OCI-LY7 (cell line): ENCODE measurements around the gene TRPC1. TPM values are rescaled to one million over a fixed set of nuclear protein-coding genes. Genes with fewer than 3 reads are reported as not detected.
A peak's percentile ranks its signal among the peaks of the same experiment; 100 is the strongest.

Source experiments
- BruUV-seq: library from RNA; stranded (reverse); fragments of 400-500 nt; replicated peaks from 2 replicates; lab custom pipeline; 2021; lab: Mats Ljungman, UMichigan
- CTCF ChIA-PET: fragments of 300-600 bp; sonication (Branson Sonifier 250); formaldehyde crosslinking; loops from one replicate; lab custom pipeline; 2022; ENCODE audit warnings: antibody characterized with exemption; ENCODE audit not compliant: unreplicated experiment; lab: Charles Lee
- POLR2A ChIA-PET: fragments of 300-600 bp; sonication (Branson Sonifier 250); formaldehyde crosslinking; loops from one replicate; lab custom pipeline; 2022; ENCODE audit warnings: antibody characterized with exemption; lab: Charles Lee
- DNase-seq: peaks from one replicate; pipeline ENCODE4 v3.0.0-alpha.2; 2015; ENCODE audit warnings: low spot score
- H2AFZ ChIP-seq: fragments of 200-600 bp; sonication (generic), shearing (Covaris generic); 2 replicates; pipeline ENCODE4 v1.6.1; 2014; ENCODE audit warnings: mild to moderate bottlenecking, antibody characterized with exemption, low read length, moderate library complexity
- H3K27ac ChIP-seq: fragments of 200-600 bp; sonication (generic); 2 replicates; pipeline ENCODE4 v1.5.1; 2014; ENCODE audit warnings: mixed run types, low read depth, mild to moderate bottlenecking, moderate library complexity, low read length, inconsistent platforms; ENCODE audit not compliant: poor library complexity, severe bottlenecking
- H3K36me3 ChIP-seq: fragments of 200-600 bp; sonication (generic); 2 replicates; pipeline ENCODE4 v1.6.1; 2014; ENCODE audit warnings: mild to moderate bottlenecking, antibody characterized with exemption, low read length, moderate library complexity, mixed read lengths; ENCODE audit not compliant: insufficient read depth
- H3K4me1 ChIP-seq: fragments of 200-600 bp; sonication (generic); 2 replicates; pipeline ENCODE4 v1.5.1; 2014; ENCODE audit warnings: mild to moderate bottlenecking, low read length; ENCODE audit not compliant: insufficient read depth, poor library complexity, severe bottlenecking
- H3K4me2 ChIP-seq: fragments of 200-600 bp; sonication (generic); 2 replicates; pipeline ENCODE4 v1.6.1; 2014; ENCODE audit warnings: mild to moderate bottlenecking, low read length
- H3K4me3 ChIP-seq: fragments of 200-600 bp; sonication (generic); 2 replicates; pipeline ENCODE4 v1.5.1; 2014; ENCODE audit warnings: mild to moderate bottlenecking, low read depth, low read length; ENCODE audit not compliant: poor library complexity, severe bottlenecking
- H3K79me2 ChIP-seq: fragments of 200-600 bp; sonication (generic); 2 replicates; pipeline ENCODE4 v1.6.1; 2016; ENCODE audit warnings: low read depth, mild to moderate bottlenecking, low read length, moderate library complexity, mixed read lengths; ENCODE audit not compliant: insufficient read depth
- H3K9me2 ChIP-seq: fragments of 200-600 bp; sonication (generic); 2 replicates; pipeline ENCODE4 v1.6.1; 2016; ENCODE audit warnings: mild to moderate bottlenecking, low read length, mixed read lengths; ENCODE audit not compliant: insufficient read depth
- H3K9me3 ChIP-seq: fragments of 200-600 bp; sonication (generic); 2 replicates; pipeline ENCODE4 v1.6.1; 2014; ENCODE audit warnings: mild to moderate bottlenecking, mixed run types, low read length, mixed read lengths
- H4K20me1 ChIP-seq: fragments of 200-600 bp; sonication (generic); 2 replicates; pipeline ENCODE4 v1.6.1; 2014; ENCODE audit warnings: mild to moderate bottlenecking, antibody characterized with exemption, low read length, moderate library complexity, mixed read lengths; ENCODE audit not compliant: insufficient read depth
- CTCF ChIP-seq: fragments of 200-600 bp; sonication (generic); conservative IDR thresholded peaks from 2 replicates; pipeline ENCODE4 v1.5.1; 2014; ENCODE audit warnings: mild to moderate bottlenecking, antibody characterized with exemption, low read length, moderate library complexity, mixed read lengths
- EZH2phosphoT487 ChIP-seq: fragments of 200-600 bp; sonication (generic); IDR thresholded peaks from 2 replicates; pipeline ENCODE4 v1.6.1; 2018; ENCODE audit warnings: low read depth, borderline replicate concordance, mild to moderate bottlenecking, mixed run types, antibody characterized with exemption, low read length, moderate library complexity, mixed read lengths
- intact Hi-C: fragments of 100-400 bp; cut with micrococcal nuclease; formaldehyde crosslinking; loops from one replicate; pipeline ENCODE4 v1.10.0; 2022; ENCODE audit not compliant: unreplicated experiment
- total RNA-seq, 2 experiments: library from RNA; depleted of rRNA in 1 of 2; stranded (reverse); fragments of >200 nt in 1 of 2; shearing (Covaris generic) in 1 of 2; gene quantifications; 2 replicates each; pipeline ENCODE4 v1.2.3, GENCODE V29; 2014 to 2022

TRPC1 gene
- total RNA-seq, 2 experiments from 2014 or later = 0.60 to 0.74 TPM

- Histone ChIP-seq H3K9me2 (no peaks in the 10 kb centered on the region), H3K4me3 (no peak overlapping the region), H3K4me1 (peaks cover 3% of the 10 kb centered on the region), H3K36me3 (no peaks in the 10 kb centered on the region), H4K20me1 (no peaks in the 10 kb centered on the region), H3K4me2 (no peak overlapping the region; the same call in 1 of the 2 replicates), H2AFZ (no peak overlapping the region), H3K9me3 (no peaks in the 10 kb centered on the region), H3K79me2 (no peaks in the 10 kb centered on the region), H3K27ac (no peak overlapping the region)
- TF ChIP-seq EZH2phosphoT487 = no peak
- TF ChIP-seq CTCF = no peak
- ChIA-PET CTCF (no interaction called here), POLR2A (interaction anchor here (0.7 kb wide), 1 partner anchor 80 kb away, joined by 3 read pairs; no protein-coding TSS in a partner anchor)
- DNase-seq = no peak
- TSS peak; percentile 48 for BruUV-seq
- intact Hi-C loops = no loop called here
Observed at GRCh38 chr3:142725357-142725739, 1.5 kb downstream of the TRPC1 start.

DNA sequence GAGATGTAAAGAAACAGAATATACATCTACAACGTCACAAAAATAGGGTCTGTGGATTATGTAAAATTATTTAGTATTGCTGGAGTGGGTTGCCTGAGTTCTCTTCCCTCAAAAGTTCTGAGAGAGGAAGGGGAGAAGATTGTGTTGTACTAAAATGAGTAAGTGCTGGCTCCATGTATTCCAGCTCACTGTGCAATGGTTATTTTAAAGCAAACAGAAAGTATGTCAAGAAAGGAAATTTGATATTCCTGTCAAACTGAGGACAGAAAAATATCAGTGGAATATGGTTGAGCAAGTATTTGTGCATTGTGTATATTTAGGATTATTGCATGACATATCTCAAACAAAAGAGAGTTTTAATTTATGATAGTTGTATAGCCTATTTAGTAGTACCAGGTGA, 2.2 kb downstream of the TRPC1 start:
- TF ChIP-seq CTCF (no peak), EZH2phosphoT487 (no peak)
- no TSS peak for BruUV-seq
- intact Hi-C loops = no loop called here
- Histone ChIP-seq H3K36me3 (no peaks in the 10 kb centered on the region), H2AFZ (no peak overlapping the region), H3K4me3 (no peak overlapping the region), H3K9me2 (no peaks in the 10 kb centered on the region), H3K9me3 (no peaks in the 10 kb centered on the region), H3K79me2 (no peaks in the 10 kb centered on the region), H3K27ac (no peak overlapping the region), H3K4me1 (peaks cover 3% of the 10 kb centered on the region), H4K20me1 (no peaks in the 10 kb centered on the region), H3K4me2 (no peak overlapping the region)
- no peak for DNase-seq
- POLR2A ChIA-PET = no interaction called here
- CTCF ChIA-PET = no interaction called here

DNA sequence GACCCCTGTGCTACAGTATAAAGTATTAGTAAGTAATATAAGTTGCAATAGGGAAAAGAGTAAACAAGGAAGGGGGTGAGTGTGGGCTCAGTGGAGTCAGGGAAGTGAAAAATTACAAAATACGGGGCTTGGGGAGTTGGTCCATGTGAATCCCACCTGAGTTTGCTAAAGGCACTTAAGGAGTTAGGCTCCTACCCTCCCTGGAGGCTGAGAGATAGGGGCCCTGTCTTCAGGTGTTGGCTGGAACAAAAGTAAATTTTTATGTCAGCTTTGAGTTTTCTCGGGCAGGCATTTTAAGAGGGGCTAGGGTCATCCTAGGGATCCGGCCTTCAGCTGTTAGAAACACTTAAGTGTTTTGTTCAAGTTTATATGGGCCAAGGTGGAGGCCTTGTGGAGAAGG, 8.2 kb downstream of the TRPC1 start:
- no peak for DNase-seq
- POLR2A ChIA-PET = interaction anchor here (0.7 to 2.1 kb wide), 3 partner anchors 9 to 133 kb away, joined by 3 to 4 read pairs (median 4); no protein-coding TSS in a partner anchor
- BruUV-seq = no TSS peak
- Histone ChIP-seq H3K9me2 (no peaks in the 10 kb centered on the region), H3K4me1 (no peaks in the 10 kb centered on the region), H2AFZ (no peak overlapping the region), H3K4me2 (no peak overlapping the region), H3K9me3 (no peaks in the 10 kb centered on the region), H3K4me3 (no peak overlapping the region), H3K36me3 (no peaks in the 10 kb centered on the region), H3K27ac (no peak overlapping the region), H4K20me1 (no peaks in the 10 kb centered on the region), H3K79me2 (no peaks in the 10 kb centered on the region)
- TF ChIP-seq EZH2phosphoT487 (no peak), CTCF (no peak)
- intact Hi-C loops = no loop called here
- CTCF ChIA-PET = no interaction called here
